A673 (cell line): Measurements from ENCODE around the gene RABIF.

Source experiments
- CTCF ChIP-seq: fragments of 300-800, 200-600 bp; sonication (generic); conservative IDR thresholded peaks from 2 replicates; pipeline ENCODE4 v1.5.1; 2017; ENCODE audit warnings: low read depth, mild to moderate bottlenecking, antibody characterized with exemption, low read length, moderate library complexity, mixed read lengths
- EZH2 ChIP-seq: fragments of 200-600 bp; sonication (generic); IDR thresholded peaks from 2 replicates; pipeline ENCODE4 v1.6.1; 2017; ENCODE audit warnings: borderline replicate concordance, low read depth, mild to moderate bottlenecking, mixed read lengths, antibody characterized with exemption, low read length; ENCODE audit not compliant: poor library complexity, severe bottlenecking

GRCh38 chr1:202909494-202909893 lies 20.5 kb upstream of the RABIF start:
- TF ChIP-seq CTCF = no peak
- no peak for TF ChIP-seq EZH2
